GM12874 (cell line): ENCODE results near the gene COLQ.

ENCODE experiments used
- TF ChIP-seq, protein P1 (sequence below): IDR thresholded peaks from 2 replicates; pipeline ENCODE4 v1.5.1; 2011; ENCODE audit warnings: low read depth, mild to moderate bottlenecking, control low read depth, low read length, moderate library complexity; ENCODE audit not compliant: insufficient read depth

Gene COLQ

DNA sequence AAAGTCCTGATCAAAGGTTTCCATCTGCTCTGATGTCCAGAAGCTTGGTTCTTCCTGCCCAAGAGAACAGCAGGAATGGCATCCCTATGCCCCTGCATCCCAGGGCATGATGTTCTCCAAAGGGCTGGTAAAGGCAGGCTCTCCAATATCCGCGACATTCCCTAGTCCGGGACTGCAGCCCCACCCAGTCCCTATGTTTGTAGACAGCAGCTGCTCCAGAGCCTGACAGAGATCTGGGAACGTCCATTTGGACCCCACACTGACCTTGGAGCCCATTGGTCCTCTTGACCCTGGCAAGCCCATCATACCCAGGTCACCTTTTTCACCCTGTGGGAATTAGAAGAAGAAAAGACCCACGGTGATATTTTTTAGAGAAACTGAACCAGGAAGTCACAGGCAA, 46.3 kb downstream of the COLQ start:
- TF ChIP-seq, protein P1, sequence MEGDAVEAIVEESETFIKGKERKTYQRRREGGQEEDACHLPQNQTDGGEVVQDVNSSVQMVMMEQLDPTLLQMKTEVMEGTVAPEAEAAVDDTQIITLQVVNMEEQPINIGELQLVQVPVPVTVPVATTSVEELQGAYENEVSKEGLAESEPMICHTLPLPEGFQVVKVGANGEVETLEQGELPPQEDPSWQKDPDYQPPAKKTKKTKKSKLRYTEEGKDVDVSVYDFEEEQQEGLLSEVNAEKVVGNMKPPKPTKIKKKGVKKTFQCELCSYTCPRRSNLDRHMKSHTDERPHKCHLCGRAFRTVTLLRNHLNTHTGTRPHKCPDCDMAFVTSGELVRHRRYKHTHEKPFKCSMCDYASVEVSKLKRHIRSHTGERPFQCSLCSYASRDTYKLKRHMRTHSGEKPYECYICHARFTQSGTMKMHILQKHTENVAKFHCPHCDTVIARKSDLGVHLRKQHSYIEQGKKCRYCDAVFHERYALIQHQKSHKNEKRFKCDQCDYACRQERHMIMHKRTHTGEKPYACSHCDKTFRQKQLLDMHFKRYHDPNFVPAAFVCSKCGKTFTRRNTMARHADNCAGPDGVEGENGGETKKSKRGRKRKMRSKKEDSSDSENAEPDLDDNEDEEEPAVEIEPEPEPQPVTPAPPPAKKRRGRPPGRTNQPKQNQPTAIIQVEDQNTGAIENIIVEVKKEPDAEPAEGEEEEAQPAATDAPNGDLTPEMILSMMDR = no peak

DNA sequence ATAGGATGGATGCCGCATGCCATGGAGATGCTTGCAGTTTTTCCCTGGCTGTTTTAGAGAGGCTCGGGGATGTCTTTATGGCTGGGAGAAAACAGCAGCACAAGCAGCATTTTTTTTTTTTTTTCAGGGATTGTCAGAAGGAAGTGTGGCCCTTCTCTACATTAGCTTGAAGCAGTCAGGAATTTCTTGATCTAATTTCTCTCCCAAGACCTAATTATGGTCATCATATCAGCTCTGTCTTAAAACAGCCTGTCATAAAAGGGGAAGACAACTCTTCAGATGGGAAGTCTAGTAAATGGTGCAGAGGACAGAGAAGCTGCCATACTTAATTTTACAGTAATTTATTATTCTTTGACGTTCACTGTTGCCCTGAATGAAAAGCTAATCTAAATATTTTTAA, 49.6 kb downstream of the COLQ start:
- TF ChIP-seq, protein P1 = no peak

DNA sequence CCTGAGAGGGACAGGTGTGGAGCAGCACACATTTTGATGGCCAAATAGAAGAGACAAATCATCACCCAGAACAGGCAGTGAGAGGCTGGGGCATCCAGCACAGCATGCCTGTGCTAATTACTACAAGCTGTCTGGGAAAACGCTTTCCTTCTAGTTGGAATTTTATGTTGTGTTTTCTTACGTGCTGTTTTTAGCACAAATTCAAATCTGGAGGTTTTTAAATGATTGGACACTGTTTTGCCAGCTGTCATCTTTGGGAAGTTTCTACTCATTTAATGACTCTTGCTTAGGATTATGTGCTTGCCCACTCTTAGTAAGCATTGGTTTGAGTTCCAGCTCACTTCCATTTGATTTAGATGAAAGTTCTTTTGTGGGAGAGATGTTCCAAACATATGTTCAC, 50.7 kb downstream of the COLQ start:
- TF ChIP-seq, protein P1 = no peak

DNA sequence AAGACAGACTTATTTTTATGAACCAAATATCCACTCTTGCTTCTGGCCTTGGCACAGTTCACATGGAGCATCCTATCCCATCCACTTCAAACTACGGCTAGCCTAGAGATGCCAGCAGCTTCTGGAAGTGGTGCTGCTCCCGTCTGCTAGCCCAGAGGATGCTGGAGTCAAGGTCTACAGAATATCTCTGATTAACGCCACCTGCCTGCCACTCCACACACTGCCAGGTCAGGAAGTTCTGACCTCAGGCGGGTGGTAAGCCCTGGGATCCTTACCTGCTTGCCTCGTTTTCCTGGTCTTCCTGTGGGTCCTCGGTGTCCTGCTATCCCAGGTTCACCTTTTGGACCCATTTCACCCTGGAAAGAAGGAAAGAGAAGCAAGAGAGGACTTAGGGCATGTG, 51.2 kb downstream of the COLQ start:
- TF ChIP-seq, protein P1 = peak; percentile 30; the same call in 1 of the 2 replicates

DNA sequence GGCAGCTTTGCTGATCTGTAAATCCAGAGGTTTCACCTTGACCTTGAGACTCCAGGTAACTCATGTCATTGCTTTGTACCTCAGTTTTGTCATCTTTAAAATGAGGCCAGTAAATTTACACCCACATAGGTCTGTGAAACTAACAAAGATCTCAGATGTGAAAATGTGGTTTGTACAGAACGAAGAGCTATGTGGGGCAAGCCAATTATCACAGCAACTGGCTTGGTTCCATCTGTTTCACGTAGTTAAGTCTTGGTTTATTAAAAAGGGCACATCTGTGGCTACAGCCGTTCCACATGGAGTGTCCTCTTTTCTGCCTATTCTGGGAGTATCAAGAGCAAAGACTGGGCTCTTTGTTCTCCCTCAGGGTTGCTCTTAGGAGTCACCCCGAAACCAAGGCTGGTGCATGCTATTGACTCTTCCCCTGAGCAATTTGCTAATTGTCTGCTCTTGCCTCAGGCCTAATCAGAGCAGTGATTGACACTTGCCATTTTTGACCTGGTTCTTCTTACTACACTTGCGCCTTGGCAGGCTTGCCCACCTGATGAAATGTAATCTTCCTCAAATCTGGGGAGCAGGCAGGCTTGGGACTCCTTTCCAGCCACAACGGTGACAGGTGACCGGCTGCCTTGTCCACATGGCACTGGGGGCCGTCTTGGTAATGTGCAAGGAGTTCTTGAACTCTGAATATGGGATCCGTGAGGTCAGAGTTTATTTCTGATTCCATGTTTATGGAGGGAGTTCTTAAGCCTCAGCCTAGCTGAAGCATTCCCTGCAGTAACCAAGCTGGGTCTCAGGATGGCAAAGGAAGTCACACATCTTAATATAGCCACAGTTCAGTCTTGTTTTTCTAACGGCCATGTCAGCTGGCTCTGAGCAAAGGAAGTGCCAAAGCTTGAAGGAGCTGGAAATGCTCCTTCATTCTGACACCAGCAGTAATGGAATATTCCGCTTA, 54.0 kb downstream of the COLQ start:
- TF ChIP-seq, protein P1 = no peak

DNA sequence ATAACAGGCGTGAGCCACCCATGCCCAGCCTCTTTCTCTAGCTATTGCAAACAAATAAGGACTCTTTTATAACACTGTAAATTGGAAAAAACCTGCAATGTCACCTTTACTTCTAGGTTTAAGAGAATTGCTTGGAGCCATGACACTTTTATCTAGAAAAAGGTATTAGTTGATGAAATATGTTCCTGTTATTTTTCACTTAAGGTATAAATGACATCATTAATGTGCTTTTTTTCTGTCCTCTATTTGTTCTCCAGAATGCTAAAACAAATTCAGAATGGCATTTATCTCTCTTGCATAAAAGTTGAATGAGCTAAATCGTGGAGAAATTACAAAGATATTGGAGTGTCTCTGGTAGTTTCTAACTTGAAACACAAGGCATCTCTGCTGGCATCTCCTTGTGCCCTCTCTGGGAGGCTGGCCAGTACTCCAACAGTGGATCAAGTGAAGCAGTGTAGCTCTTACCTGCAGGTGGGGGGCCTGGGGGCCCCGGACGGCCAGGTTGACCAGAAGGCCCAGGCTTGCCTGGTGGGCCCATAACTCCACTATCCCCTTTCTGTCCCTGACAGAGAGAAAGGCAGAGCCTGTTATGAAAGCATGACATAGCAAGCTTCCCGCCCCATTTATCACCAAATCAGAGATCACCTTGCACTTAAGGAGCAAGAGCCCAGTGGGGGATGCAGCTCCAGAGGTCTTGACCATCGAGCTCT, 55.5 kb downstream of the COLQ start:
- TF ChIP-seq, protein P1 = no peak

DNA sequence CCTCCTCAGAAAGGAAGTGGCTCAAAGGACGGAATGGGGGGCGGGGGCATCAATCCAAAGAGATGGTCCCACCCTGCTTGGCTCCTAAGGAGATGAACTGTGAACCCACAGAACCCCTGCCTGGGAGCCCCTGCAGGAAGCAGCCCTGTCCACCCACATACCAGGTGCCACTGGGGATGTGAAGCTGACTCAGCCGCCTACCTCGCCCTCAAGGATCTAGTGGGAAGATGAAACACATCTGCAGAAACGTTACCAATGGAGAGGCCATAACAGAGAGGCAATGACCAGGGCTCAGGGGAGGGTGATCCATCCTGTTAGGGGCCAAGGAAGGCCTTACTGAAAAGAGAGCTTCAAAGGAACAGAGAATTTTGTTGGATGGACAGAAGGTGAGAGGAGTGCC, 59.1 kb downstream of the COLQ start:
- TF ChIP-seq, protein P1 = no peak
